Activated CD8-positive, alpha-beta memory T cell treated with anti-CD3 and anti-CD28 coated beads, Interleukin-2, amount 50 U/mL, for 24 hours (primary cell): ENCODE results near the gene LPP.

ENCODE experiments used
- DNase-seq: peaks from one replicate; pipeline ENCODE4 v3.0.0-alpha.2; 2020; ENCODE audit errors: extremely low read depth

Gene LPP

DNA sequence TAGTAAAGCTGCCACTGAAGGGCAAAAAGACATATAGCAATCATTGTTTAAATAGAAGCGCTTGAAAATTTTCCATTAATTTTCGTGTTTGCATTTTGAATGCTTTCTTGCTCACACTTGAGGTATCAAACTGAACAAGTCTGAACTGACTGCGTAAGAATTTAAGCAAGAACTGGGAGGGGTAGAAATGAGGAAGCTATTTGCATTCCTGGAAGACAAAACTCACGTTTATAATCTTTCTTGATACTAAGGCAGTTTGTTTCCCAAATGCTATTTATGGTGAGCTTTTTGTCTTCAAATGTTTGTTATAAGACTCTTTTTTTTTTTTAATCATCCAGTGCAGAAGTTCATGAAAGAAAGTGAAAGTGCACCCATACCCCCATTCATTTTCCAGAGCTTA is 518.0 kb downstream of the LPP start:
- DNase-seq: no peak

DNA sequence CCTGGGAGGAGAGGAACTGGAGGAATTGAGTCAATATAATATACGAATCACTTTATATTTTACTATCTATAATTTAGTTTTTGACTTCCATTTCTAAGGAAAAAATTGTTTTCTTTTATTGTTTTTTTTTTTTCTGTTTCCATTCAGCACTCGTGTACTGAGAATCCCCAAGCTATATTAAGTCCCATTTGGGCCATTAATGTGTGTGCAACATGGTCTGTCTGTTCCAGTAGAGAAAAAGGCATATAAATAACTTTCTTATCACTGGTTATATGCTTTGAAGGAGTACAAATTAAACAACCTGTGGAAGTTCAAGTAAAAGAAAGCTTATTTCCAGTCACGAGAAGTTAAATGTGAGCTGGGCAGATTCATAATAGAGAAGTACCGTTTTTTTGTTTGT is 518.9 kb downstream of the LPP start:
- DNase-seq: no peak

DNA sequence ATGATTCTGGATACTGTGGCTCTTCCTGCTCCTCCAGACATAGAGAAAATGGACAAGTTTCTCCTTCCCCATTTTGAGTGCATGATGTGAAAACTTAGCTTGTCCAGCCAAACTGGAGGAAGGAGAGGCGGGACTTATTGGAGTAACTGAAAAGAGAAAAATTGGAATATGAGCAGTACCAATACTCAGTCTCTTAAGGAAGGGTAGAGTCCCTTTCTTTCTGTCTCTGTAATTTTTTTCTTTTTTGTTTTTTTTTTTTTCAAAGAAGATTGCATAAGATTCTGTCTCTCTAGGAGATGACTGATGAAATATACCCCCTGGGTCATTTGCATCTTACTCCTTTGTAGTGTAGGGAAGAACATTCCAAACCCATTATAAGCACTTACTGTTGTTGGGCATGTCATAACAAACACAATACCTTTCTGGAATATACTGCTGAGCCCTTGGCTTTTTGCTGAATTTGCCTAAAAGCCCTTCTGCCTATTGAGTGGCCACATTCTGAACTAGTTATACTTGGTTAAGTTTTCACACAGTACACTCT is 519.8 kb downstream of the LPP start:
- DNase-seq: no peak

DNA sequence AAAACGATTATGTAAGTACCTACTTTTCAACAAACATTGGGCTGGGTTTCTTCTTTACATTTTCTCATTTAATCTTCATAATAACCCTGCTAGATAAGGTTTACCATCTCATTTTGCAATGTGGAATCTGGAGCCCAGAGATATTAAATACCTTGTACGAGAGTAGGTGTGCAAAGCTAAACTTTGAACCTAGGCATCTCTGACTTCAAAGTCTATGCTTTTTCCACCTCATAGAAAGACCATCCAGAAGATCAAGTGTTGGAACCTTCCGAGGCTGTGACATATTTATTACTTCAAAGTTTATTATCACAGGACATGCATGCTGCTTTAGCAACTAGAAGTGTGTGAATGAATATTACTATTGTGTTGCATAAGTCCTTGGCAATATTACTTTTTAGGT is 520.6 kb downstream of the LPP start:
- no peak for DNase-seq

DNA sequence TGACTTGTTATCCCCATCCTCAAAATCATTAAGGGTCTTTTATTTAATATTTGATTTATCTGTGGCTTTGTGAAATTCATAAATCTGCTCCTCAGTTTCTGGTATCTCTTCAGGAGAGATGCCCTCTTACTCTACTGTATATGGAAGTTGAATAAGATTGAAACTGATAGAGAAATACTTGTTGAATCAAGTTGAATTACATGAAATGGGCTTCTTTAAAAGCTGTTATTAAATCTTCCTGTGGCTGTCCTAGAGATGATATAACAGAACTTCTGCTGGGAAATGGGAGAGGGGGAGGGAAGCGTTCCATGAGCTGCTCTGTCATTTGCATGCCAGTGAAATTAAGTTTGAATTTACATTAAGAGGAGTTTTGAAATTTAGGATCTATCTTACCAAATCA is 523.4 kb downstream of the LPP start:
- DNase-seq: no peak

DNA sequence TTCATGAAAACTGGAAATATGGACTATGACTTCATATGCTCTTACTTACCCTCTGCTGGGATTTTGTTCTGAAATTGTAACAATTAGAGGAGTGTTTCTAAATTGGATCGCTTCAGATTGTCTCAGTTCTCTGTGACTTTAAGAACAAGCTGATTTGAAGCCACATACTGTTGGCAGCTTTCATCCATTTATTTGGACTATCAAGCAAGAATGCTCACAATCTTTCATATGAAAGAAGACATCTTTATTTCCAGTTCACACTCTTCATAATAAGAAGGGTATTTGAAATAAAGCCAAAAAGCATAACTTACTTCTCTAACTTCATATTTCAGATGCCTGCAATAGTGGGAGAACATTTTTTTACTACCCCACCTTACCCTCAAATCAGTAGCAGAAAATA is 526.2 kb downstream of the LPP start:
- DNase-seq: no peak

DNA sequence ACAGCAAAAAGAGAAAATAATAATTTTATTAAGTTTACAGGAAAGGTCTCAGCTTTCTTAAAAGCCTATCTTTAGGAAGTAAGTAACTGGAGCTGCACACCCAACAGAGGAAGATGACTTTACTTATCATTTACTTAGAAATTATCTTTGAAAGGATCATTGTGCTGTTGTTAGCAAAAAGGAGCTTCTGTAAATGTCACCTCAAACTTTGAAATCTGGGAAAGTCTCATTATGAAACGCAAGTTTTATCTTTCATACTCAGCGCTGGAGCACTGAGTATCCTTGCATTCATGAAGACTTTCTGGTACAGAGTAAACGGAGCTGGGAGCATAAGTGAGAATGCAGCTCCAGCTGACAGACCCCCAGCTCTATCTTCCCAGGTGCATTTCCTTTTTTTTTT is 526.6 kb downstream of the LPP start:
- no peak for DNase-seq

DNA sequence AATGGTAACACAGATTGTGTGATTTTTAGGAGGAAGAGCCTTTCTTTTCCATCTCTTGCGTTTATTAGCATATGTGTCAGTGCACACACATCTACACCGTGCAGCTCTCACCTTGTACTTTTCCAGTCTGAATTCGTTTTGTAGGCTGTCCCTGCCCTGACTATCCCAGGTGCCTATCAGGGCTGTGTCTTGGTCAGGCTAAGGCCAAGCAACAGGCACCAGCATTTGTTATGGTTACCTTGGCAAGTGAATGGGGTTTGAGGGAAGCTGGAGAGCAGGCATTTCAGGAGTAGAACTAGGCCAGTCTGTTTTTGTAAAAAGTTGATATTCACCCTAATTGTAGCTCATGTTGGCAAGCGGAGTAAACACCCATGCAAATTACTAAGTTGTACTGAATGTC is 528.4 kb downstream of the LPP start:
- no peak for DNase-seq

DNA sequence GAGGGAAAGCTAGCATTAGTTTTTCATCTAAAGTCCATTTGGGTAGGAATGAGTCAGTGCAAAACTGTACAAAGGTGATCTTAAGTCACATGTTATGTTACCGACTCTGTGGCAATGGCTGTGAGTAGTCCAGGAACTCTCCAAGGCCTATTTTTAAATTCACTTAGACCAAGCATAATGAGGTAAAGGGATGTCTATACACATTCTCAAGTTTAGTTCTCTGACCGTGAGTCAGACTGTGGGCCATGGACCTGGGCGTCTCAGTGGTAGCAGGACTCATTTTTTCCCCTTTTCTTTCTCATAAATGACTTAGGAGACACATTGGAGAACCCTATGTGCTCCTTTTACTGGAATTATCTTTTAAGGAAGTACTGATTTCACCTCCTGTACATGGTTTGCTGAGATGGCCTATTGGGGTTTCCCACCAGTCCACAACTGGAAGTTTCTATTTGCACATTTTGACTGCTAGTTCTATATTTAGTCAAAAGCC is 529.1 kb downstream of the LPP start:
- DNase-seq: no peak

DNA sequence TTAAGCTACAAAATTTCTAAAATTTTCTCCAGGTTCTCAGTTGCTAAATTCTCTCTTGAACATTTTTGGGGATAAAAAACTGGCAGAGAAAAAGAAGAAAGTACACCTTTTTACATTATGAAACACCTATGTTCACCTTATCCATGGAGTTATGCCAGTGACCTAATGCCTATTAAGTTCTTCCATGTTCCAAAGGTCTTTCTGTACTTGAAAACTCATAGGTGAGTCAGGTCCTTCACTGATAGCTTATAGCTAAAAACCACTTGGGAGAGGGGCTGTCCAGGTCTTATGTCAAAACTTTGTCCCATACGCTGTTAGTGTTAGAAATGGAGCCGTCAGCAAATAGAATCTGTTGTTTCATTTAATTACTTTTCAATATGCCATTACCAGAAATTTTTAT is 530.3 kb downstream of the LPP start:
- no peak for DNase-seq

DNA sequence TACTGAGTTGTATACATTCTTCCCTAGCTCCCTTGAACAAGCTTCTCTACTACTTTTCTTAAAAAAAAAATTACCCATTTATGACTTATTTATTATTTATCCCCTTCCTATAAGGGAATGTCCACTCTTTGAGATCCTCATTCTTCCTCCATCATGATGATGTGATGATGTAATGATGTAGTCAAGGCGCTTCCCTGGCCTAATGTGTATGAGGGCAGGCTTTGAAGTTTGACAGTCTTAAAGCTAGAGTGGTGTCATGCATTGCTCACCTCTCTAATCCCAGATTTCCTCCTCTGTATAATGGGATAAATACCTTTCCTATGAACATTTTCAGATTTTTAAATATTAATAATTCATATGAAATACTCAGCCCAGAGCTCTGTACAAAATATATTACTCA is 531.8 kb downstream of the LPP start:
- no peak for DNase-seq

DNA sequence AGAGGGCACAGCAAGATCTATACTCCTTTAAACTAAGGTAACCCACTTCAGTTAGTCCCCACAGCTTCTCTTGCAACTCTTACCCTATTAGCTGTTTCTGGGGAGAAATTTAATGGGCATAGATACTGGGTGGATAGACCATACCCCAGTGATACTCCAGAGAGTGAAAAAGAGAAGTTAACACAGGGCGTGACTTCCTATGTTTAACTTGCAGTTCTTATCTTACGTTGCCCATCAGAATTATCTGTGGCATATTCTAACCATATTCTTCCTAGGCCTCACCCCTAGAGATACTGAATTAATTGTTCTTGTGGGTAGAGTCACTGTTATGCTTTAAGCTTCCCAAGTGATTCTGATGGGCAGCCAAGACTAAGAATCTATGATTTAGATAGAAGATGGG is 532.4 kb downstream of the LPP start:
- no peak for DNase-seq

DNA sequence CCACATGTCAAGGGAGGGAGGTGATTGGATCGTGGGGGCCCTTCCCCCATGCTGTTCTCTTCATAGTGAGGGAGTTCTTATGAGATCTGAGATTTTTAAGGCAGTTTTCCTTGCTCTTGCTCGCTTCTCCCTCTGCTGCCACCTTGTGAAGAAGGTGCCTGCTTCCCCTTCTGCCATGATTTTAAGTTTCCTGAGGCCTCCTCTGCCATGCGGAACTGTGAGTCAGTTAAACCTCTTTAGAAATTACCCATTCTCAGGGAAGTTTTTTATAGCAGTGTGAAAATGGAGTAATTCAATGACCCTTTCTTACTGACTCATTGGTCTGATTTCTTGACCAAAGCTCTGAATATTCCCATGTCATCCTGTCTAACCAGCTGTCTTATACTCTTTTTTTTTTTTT is 533.4 kb downstream of the LPP start:
- no peak for DNase-seq

DNA sequence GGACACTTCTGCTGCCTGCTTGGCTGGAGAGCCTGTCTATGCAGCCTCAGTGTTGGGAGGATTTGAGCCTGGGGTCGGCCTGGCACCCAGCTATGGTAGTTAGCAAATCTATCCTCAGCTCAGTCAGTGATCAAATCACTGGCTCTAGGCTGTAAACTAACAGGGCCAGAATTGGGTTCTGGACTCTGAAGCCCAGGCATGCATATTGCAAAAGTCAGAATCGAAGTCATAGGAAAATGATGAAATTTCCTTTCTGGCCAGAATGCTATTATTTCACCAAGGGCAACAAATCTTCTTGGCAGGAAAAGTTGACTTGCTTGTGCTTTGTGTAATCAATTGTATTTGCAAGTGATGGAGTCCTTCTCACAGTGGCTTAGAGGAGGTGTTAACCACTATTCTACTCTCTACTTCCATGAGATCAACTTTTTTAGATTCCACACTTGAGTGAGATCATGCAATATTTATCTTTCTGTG is 535.2 kb downstream of the LPP start:
- DNase-seq: no peak

DNA sequence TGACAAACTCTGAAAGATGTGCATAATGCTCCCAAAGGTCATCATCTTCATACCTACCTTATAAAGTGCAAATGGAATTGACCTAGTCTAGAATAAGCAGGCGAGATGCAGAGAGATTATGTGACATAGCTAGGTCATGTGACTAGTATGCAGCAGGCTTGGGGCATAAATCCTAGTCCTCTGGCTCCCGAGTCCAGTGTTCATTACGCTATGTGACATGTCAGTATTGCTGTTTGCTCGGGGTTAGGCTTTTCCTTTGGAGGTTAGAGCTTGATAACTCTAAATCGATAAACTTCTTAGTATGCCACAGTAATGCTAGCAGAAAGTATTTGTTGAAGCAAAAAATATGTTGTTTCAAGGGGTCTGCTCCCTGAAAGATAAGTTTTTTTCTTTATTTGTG is 536.1 kb downstream of the LPP start:
- DNase-seq: no peak

DNA sequence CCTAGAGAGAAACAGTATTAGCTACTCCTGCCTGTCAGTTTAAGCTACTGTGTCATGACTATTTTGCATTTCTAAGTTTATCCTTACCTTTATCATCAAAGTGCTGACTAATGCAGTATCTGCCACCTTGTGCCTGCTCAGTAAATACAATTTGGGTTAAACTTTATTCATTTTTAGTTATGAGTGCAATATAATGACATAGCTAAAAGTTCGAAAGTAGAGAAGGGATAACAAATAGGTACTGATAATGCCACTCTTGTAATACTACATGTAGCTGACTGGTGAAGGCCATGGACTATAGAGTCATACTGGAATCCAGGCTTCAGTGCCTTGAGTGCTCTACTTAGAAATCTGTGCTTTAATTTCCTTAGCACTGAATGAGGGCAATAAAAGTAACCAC is 537.0 kb downstream of the LPP start:
- no peak for DNase-seq

DNA sequence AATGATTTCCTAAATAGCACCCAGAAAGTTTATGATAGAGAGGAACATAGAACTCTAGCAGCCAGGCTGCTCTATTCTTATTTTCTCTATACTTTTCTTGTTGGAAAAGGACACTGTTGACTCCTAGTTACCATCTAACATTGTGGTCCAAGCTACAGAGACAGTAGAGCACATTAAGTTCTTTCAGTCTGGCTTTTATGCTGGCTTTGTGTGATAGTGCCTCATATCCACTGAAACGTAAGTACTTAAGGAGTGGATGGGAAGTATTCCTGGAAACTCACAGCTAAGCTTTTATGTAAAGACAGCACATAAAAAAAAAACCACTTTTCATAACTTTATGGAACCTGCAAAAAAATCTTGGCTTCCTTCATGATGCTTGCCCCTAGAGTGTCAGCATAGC is 537.7 kb downstream of the LPP start:
- DNase-seq: no peak

DNA sequence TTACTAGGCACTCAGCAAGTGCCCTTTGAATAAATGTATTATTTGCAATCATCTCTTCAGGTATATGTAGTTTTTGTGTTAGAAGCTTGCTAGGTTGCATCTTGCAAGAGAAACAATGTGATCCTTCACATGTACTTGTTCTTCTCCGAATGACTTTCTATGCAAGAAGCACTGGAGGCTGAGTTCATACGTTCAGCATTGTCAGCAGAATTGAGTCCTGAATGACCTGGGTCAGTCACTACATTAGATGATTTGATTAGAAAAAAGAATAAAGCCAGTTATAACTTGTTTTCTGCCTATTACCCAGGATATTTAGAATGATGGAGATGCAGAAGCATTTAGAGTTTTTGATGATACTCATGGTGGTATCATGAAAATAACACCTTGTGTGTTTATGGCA is 538.7 kb downstream of the LPP start:
- DNase-seq: no peak

DNA sequence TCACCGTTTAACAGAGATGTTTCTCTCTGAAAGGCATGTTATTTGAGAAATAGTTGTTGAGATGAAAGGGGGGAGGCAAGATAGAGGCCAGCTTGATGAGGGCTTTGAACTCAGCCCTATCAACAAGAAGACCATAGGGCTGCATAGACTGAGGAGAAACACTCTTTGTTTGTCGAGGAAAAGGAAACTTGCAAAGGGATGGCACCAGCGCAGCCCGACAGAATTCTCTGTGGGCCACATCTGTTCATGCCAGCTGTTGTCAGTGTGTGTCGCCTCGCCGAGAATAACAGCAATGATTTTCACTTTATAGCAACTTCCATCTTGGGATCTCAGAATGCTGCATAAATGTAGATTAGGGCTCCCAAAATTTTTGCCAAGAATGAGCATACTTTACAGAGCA is 539.5 kb downstream of the LPP start:
- DNase-seq: no peak

DNA sequence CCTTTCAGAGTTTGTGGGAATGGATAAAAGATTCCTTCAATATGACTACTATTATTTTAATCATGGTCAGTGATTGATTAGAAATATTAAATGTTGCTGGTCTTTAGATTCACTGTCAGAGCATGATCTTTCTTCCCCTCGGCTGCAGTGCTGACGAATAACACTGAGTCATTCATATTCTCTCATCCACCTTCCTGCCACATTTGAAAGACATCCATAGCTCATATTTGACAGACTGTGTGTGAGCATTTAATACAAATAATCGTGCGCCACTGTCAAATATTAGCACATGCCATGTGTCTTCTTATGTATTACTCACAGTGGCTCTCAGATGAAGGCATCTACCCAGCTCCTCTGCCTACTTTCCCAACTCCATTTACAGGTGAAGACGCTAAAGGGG is 541.3 kb downstream of the LPP start:
- DNase-seq: no peak

DNA sequence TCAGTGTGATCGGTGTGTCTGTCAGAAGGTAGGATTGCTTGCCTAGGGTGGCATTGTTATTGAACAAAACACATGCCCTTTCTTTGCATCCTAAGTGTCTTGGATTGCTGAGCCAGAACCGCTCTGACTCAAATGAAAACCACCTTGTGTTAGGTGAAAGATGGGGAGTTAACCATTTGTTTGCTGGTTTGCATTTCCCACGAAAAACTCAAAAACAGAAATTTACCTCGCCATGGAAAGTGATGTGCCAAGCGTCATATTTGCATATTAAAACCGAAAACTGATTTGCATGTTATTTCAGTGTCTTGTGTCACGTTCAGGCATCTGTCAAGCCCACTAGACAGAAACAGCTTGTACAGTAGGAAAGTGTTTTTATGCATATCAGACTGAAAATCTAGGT is 543.2 kb downstream of the LPP start:
- no peak for DNase-seq

DNA sequence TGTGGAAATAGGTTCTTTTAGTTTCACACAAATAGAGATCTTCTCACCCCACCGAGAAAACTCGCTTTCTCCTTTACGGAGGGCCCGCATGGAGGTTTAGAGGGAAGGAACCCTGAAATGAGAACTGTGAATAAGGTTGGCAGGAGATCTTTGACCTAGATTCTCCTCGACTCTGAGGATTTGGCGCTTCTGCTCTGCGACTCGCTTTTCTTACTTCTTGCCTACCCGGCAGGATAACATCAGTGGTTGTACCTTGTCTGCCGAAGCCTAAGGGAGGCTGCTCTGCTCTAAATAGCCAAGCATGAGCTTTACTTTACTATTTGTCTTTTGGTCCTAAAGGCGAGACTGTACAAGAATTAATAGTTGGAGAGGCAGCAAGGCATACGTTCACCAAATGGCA is 544.5 kb downstream of the LPP start:
- DNase-seq: no peak

DNA sequence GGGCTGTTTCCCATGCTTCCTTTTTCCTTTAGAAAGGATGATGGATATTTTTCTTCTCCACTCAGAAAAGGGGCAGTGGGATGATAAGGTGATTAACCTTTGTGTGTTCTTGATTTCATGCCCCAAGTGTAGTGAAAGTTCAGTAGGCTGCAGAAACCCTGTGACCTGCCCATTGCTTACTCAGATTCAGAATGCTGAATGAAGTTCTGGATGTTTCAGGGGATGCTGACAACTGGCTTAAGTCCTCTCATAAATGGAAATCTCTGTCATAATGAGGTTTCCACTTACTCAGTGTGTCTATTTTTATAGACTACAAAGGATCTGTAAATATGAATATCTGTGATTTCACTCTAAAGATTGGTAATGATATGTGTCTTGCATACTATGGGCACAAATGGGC is 546.5 kb downstream of the LPP start:
- no peak for DNase-seq

DNA sequence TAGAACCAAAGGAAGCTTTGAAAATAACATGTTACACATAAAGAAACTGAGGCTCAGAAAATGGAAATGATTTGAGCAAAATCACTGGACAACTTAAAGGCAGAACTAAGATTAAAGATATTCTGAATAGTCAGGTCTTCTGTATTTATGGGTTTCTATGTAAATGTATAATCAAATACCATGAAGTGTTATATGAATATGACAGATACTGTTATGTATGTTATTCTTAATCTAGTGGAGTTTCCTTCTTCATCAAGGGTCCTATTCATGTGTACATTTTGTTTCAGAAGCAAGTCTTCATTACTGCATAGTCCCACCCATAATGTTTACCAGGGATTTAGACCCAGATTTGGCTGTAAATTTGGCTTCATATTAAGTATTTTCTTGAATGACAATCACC is 547.0 kb downstream of the LPP start:
- DNase-seq: no peak
